GM18505 (cell line): ENCODE measurements around the gene EDDM13.

ENCODE experiments used
- ATAC-seq: cut with Tn5 transposase; IDR thresholded peaks from one replicate; pipeline ENCODE4 v1.9.1; 2021; ENCODE audit not compliant: unreplicated experiment
- POLR2A ChIP-seq: IDR thresholded peaks from 4 replicates; pipeline ENCODE4 v1.6.1; 2011; ENCODE audit warnings: borderline replicate concordance; ENCODE audit not compliant: insufficient read depth, insufficient read length; ENCODE audit errors: extremely low read depth

EDDM13 gene

GRCh38 chr19:56270676-56271075, 1.9 kb upstream of the EDDM13 start:
- ATAC-seq = no peak
- TF ChIP-seq POLR2A = no peak

GRCh38 chr19:56271151-56271550, 1.4 kb upstream of the EDDM13 start:
- no peak for TF ChIP-seq POLR2A
- no peak for ATAC-seq

DNA sequence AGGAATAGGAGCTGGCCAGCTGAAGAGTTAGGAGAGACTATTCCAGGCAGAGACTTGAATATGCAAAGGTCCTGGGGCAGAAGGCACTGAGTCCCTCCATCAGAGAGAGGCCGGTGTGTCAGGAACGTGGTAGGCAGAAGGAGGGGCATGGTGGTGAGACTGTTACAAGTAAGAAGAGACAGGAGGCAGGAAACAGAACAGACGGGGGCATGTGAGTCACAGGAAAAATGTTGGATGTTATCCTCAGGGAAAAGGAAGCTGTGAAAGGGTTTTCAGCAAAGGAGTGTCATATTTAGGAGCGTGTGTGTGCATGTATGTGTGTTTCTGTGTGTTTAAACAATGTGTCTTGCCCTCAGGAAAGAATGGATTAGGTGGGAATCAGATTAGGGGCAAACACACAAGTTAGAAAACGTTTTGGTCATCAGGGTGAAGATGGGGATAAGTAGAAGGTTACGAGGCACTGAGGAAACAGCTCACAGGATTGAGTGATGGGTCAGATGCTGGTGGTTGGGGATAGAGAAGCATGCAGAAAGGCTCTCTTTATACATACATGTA, 1.1 kb downstream of the EDDM13 start:
- no peak for ATAC-seq
- TF ChIP-seq POLR2A = no peak

- ATAC-seq = no peak
- TF ChIP-seq POLR2A = no peak
Observed at GRCh38 chr19:56282809-56283208, 10.3 kb downstream of the EDDM13 start.

- TF ChIP-seq POLR2A = no peak
- no peak for ATAC-seq
Observed at GRCh38 chr19:56284746-56285145, 12.2 kb downstream of the EDDM13 start.

GRCh38 chr19:56290104-56290503, 17.6 kb downstream of the EDDM13 start:
- ATAC-seq = no peak
- no peak for TF ChIP-seq POLR2A

DNA sequence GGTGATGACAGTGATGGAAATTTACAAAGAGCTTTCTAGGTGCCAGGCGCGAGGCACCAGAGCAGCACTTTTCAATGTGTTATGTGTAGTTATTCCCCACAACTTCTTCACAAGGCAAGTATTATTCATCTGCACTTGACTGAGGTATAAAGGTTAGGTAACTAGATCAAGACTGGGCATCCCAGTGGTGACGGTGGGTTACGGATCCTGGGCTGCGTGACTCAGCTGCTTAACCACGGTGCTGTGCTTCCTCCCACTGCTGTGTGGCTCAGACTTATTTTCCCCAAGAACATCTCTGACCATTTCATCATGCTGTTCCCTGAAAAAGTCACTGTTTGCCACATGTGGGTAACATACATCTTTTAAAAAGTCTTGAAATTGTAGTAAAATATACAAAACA, 19.3 kb downstream of the EDDM13 start:
- TF ChIP-seq POLR2A = no peak
- ATAC-seq = no peak

- no peak for TF ChIP-seq POLR2A
Observed at GRCh38 chr19:56294549-56294948, 22.0 kb downstream of the EDDM13 start.

GRCh38 chr19:56295531-56296455, 23.2 kb downstream of the EDDM13 start:
- TF ChIP-seq POLR2A = no peak
- no peak for ATAC-seq

More at GRCh38 chr19:56294549-56294948, 22.0 kb downstream of the EDDM13 start:
- ATAC-seq = no peak

DNA sequence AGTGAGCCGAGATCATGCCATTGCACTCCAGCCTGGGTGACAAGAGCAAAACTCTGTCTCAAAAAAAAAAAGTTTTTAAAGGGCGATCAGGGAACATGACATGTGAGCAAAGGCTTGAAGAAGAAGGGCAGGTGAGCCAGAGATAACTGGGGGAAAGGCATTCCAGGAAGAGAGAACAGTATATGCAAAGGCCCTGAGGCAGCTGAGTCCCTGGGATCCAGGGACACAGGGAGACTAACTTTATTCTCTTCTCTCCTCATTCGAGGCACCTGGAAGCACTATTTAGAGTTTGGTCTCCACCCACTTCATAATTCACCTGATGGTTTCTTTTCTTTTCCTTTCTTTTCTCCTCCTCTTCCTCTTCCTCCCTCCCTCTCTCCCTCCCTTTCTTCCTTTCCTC, 24.5 kb downstream of the EDDM13 start:
- TF ChIP-seq POLR2A = no peak
- ATAC-seq = no peak

DNA sequence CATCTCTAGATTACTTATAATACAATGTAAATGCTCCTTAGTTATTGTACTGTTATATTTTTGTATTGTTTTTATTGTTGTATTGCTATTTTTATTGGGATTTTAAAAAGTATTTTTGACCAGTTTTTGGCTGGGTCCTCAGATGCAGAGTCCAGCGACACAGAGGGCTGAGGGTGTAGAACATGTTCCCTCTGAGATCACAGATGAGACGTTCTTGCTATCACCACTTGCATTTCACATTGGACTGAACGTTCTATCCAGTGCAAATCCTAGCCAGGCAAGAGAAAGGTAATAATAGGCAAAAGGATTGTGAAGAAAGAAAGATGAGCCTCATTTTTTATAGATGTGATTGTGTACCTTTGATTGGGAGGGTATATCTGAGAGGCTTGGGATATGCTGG, 27.1 kb downstream of the EDDM13 start:
- TF ChIP-seq POLR2A = no peak
- no peak for ATAC-seq

- no peak for ATAC-seq
Observed at GRCh38 chr19:56301155-56301554, 28.6 kb downstream of the EDDM13 start.

GRCh38 chr19:56301886-56302620, 29.5 kb downstream of the EDDM13 start:
- no peak for ATAC-seq
- TF ChIP-seq POLR2A = no peak

More at GRCh38 chr19:56301155-56301554, 28.6 kb downstream of the EDDM13 start:
- no peak for TF ChIP-seq POLR2A
